ENCODE results near the gene SLC9B2. TPM values are rescaled to one million over a fixed set of nuclear protein-coding genes. Genes with fewer than 3 reads are reported as not detected.

SLC9B2 gene
- total RNA-seq, 1 experiment from 2014 or later = 28.0 TPM

DNA sequence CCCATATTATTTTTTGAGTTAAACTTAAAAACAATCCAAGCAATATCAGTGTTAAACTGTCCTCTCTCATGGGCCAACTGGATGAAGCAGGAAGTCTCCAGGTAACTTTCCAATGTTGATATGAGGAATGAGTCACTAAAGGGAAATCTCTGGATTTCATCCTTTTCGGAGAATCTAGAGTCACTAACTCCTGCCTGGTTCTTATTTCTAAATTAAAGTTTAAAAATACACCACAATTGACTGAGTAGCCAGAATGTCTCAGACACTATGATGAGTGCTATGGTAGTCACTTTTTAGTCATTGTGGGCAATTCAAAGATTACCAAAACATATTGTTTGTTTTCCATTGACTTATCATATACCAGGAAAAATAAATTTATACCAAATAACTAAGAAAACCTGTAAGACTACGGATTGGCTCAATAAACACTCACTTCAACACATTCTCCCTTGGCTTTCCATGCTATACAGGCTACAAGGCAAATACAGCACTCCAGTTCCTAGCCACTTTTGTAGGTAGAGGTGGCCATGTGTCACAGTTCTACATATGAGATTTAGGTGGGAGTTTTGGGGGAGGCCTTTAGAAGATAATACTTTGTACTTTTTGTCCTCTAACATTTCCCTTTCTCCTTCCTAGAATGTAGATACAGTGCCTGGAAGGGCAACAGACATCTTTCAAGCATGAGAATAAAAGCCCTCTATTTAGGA, 8.6 kb downstream of the SLC9B2 start:
- intact Hi-C loops (cut with micrococcal nuclease; ENCODE audit: unreplicated experiment) = no loop called here
- no peaks in the 10 kb centered on the region for H3K9me3 ChIP-seq (ENCODE audit: low read depth, low read length, poor library complexity, severe bottlenecking)
- POLR2A ChIA-PET (ENCODE audit: low non-redundant PET) = no interaction called here
- H3K36me3 ChIP-seq (ENCODE audit: insufficient read depth, low read length, poor library complexity, severe bottlenecking) = no peaks in the 10 kb centered on the region
- H3K4me3 ChIP-seq (ENCODE audit: low read depth, low read length, poor library complexity, severe bottlenecking) = no peak overlapping the region
- H3K27ac ChIP-seq (ENCODE audit: low read depth, low read length, poor library complexity, severe bottlenecking) = no peak overlapping the region
- no peak for TF ChIP-seq EZH2 (IDR thresholded peaks at IDR 0.05; ENCODE audit: borderline replicate concordance, low read depth, low read length, poor library complexity, severe bottlenecking)
- TF ChIP-seq, protein P1, sequence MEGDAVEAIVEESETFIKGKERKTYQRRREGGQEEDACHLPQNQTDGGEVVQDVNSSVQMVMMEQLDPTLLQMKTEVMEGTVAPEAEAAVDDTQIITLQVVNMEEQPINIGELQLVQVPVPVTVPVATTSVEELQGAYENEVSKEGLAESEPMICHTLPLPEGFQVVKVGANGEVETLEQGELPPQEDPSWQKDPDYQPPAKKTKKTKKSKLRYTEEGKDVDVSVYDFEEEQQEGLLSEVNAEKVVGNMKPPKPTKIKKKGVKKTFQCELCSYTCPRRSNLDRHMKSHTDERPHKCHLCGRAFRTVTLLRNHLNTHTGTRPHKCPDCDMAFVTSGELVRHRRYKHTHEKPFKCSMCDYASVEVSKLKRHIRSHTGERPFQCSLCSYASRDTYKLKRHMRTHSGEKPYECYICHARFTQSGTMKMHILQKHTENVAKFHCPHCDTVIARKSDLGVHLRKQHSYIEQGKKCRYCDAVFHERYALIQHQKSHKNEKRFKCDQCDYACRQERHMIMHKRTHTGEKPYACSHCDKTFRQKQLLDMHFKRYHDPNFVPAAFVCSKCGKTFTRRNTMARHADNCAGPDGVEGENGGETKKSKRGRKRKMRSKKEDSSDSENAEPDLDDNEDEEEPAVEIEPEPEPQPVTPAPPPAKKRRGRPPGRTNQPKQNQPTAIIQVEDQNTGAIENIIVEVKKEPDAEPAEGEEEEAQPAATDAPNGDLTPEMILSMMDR (conservative IDR thresholded peaks at IDR 0.05; ENCODE audit: low read depth, low read length) = no peak
- no peaks in the 10 kb centered on the region for H3K4me1 ChIP-seq (ENCODE audit: insufficient read depth, low read length, poor library complexity, severe bottlenecking)
- H3K27me3 ChIP-seq (replicated peaks; ENCODE audit: insufficient read depth, low read depth, low read length, poor library complexity) = no peaks in the 10 kb centered on the region
- no peak for DNase-seq (ENCODE audit: low spot score)
- BruUV-seq (replicated peaks) = no TSS peak
- CTCF ChIA-PET = no interaction called here

DNA sequence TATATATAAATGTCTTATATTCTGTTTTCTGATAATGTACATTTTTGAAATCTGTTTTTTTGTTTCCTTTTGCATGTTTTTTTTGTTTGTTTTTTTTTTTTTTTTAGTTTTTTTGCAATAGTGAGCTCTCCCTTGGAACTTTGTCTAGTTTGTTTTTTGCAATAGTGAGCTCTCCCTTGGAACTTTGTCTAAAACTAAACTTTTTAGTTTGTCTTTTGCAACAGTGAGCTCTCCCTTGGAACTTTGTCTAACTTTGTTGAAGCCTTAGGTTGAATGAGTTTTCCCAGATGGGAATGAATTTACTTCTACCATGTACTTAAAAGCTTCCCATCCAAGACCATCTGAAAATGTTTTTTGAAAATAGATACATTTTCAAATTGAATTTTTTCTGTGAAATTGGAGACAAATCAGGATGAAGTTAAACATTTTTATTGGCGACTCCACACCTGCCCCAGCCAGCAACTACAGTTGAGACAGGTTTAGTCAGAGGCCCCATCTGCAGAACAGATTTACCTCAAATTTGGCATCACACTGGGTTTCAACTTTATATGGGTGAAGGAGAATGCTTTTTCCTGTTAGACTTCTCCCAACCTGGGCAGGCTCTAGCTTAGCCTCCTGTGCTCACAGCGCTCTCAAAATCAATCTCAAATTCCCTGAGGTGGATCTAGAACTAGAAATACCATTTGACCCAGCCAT, 16.0 kb downstream of the SLC9B2 start:
- Histone ChIP-seq H3K27ac (ENCODE audit: low read depth, low read length, poor library complexity, severe bottlenecking) (no peak overlapping the region), H3K4me3 (ENCODE audit: low read depth, low read length, poor library complexity, severe bottlenecking) (no peak overlapping the region), H3K36me3 (ENCODE audit: insufficient read depth, low read length, poor library complexity, severe bottlenecking) (no peaks in the 10 kb centered on the region), H3K27me3 (replicated peaks; ENCODE audit: insufficient read depth, low read depth, low read length, poor library complexity) (no peaks in the 10 kb centered on the region), H3K9me3 (ENCODE audit: low read depth, low read length, poor library complexity, severe bottlenecking) (no peaks in the 10 kb centered on the region), H3K4me1 (ENCODE audit: insufficient read depth, low read length, poor library complexity, severe bottlenecking) (no peaks in the 10 kb centered on the region)
- TF ChIP-seq EZH2 (IDR thresholded peaks at IDR 0.05; ENCODE audit: borderline replicate concordance, low read depth, low read length, poor library complexity, severe bottlenecking) = no peak
- TF ChIP-seq, protein P1 (conservative IDR thresholded peaks at IDR 0.05; ENCODE audit: low read depth, low read length) = no peak
- ChIA-PET CTCF (no interaction called here), POLR2A (ENCODE audit: low non-redundant PET) (interaction anchor here (0.6 kb wide), 1 partner anchor 10 kb away, joined by 8 read pairs; no protein-coding TSS in a partner anchor)
- BruUV-seq (replicated peaks) = no TSS peak
- DNase-seq (ENCODE audit: low spot score) = no peak
- intact Hi-C loops (cut with micrococcal nuclease; ENCODE audit: unreplicated experiment) = no loop called here

DNA sequence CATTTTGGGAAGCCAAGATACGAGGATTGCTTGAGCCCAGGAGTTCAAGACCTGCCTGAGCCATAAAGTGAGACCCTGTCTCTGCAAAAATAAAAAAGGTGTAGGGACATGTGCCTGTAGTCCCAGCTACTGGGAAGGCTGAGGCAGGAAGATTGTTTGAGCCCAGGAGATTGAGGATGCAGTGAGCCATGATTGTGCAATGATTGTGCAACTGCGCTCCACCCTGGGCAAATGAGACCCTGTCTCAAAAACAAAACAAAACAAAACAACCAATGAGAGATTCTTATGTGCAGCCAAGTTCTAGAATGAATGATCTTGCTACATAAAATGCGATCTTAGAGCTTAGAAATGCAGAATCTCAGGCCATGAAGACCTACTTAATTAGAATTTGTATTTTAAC, 22.5 kb downstream of the SLC9B2 start:
- no peak for DNase-seq (ENCODE audit: low spot score)
- Histone ChIP-seq H3K9me3 (ENCODE audit: low read depth, low read length, poor library complexity, severe bottlenecking) (no peaks in the 10 kb centered on the region), H3K4me3 (ENCODE audit: low read depth, low read length, poor library complexity, severe bottlenecking) (no peak overlapping the region), H3K36me3 (ENCODE audit: insufficient read depth, low read length, poor library complexity, severe bottlenecking) (no peaks in the 10 kb centered on the region), H3K27ac (ENCODE audit: low read depth, low read length, poor library complexity, severe bottlenecking) (no peak overlapping the region), H3K4me1 (ENCODE audit: insufficient read depth, low read length, poor library complexity, severe bottlenecking) (no peaks in the 10 kb centered on the region), H3K27me3 (replicated peaks; ENCODE audit: insufficient read depth, low read depth, low read length, poor library complexity) (no peaks in the 10 kb centered on the region)
- no TSS peak for BruUV-seq (replicated peaks)
- TF ChIP-seq, protein P1 (conservative IDR thresholded peaks at IDR 0.05; ENCODE audit: low read depth, low read length) = no peak
- no peak for TF ChIP-seq EZH2 (IDR thresholded peaks at IDR 0.05; ENCODE audit: borderline replicate concordance, low read depth, low read length, poor library complexity, severe bottlenecking)
- POLR2A ChIA-PET (ENCODE audit: low non-redundant PET) = no interaction called here
- intact Hi-C loops (cut with micrococcal nuclease; ENCODE audit: unreplicated experiment) = no loop called here
- CTCF ChIA-PET = interaction anchor here (0.7 kb wide), 1 partner anchor 38 kb away, joined by 4 read pairs; no protein-coding TSS in a partner anchor
